GM19455 (cell line): ENCODE data around the gene PODXL2.
"Not testable (repeated sequence)": the region's sequence is repeated elsewhere in the genome, so short reads cannot be mapped to it uniquely, and the experiment has no call there.

Source experiments
- ATAC-seq: cut with Tn5 transposase; IDR thresholded peaks from one replicate; pipeline ENCODE4 v1.9.1; 2021; ENCODE audit not compliant: unreplicated experiment

Gene PODXL2

GRCh38 chr3:127654374-127654773, 25.4 kb downstream of the PODXL2 start:
- ATAC-seq = no peak

DNA sequence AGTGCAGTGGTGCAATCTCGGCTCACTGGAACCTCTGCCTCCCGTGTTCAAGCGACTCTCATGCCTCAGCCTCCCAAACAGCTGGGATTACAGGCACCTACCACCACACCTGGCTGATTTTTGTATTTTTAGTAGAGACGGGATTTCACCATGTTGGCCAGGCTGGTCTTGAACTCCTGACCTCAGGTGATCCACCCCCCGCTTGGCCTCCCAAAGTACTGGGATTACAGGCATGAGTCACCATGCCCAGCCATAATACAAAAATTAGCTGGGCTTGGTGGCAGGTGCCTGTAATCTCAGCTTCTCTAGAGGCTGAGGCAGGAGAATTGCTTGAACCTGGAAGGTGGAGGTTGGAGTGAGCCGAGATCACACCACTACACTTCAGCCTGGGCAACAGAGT, 26.0 kb downstream of the PODXL2 start:
- not testable (repeated sequence) for ATAC-seq

DNA sequence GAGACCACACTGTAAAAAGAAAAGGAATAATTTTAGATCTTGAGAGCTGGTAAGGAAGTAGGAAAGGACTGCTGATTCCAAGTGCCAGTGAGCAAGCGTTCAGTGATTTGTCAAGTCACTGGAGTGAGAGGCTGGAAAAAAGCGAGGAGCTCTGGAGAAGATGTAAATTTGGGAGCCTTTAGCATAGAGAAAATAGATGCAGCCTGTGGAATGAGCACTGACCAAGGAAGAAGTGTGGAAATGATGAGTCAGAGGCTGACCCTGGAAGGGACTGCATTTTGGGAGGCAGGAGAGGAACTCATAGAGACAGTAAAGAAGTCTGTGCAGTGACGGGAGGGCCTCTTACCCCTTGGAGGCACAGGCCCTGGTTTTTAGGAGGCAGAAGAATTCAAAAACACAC, 26.7 kb downstream of the PODXL2 start:
- no peak for ATAC-seq

- ATAC-seq = no peak
Measured at GRCh38 chr3:127656906-127657305, 27.9 kb downstream of the PODXL2 start.

DNA sequence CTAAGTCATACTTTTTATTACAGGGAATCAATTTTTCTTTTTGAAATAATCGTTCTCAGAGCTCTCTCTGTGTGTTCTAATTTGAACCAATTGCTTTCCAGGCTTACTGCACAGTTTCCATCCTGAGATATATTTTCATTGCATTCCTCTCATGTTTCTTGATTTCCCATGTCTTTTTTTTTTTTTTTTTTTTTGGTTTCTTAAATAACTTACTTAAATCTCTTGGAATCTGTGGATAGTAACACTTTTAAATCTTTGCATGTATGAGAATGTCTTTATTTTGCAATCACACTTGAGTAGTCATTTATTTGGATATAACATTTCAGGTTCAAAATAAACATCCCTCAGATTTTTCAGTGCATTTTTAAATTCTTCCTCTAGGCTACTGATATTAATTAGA, 29.2 kb downstream of the PODXL2 start:
- ATAC-seq = no peak

DNA sequence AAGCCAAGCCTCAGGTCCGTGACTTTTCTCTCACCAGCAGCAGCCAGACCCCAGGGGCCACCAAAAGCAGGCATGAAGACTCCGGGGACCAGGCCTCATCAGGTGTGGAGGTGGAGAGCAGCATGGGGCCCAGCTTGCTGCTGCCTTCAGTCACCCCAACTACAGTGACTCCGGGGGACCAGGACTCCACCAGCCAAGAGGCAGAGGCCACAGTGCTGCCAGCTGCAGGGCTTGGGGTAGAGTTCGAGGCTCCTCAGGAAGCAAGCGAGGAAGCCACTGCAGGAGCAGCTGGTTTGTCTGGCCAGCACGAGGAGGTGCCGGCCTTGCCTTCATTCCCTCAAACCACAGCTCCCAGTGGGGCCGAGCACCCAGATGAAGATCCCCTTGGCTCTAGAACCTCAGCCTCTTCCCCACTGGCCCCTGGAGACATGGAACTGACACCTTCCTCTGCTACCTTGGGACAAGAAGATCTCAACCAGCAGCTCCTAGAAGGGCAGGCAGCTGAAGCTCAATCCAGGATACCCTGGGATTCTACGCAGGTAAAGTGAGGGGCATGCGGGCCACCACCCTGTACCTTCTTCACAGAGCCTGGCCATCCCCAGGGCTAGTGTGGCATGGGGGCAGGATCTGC, 31.8 kb downstream of the PODXL2 start:
- ATAC-seq = no peak

DNA sequence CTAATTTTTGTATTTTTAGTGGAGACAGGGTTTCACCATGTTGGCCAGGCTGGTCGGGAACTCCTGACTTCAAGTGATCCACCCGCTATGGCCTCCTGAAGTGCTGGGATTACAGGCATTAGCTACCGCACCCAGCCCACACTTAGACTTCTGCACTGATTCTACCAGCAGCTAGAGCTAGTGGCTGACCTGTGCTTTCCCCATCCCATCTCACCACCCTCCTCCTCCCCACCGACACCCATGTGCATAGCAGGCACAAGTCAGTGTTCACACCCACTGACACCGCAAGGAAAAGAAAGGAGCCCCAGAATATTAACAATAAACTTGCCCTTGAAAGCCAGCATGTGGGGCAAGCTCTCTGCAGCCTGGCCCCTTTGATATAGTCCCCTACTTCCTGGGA, 32.6 kb downstream of the PODXL2 start:
- no peak for ATAC-seq

DNA sequence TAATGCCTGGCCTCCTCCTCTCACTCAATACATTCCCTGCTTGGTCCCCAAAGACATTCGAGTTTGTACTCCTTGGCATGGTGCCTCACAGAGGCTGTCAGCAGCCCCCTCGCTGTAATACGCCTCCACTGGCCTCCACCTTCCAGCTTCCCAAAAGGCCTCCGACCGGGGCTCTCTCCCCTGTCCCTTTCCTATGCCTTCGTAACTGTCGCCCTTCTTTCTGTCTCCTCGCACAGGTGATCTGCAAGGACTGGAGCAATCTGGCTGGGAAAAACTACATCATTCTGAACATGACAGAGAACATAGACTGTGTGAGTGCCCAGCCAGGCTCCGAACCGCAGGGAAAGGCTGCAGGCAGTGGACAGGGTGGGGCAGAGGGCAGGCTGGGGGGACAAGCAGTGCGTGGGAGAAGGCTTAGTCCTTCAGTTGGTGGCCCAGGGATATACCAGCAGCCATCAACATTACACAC, 33.0 kb downstream of the PODXL2 start:
- ATAC-seq = no peak

GRCh38 chr3:127663151-127663550, 34.2 kb downstream of the PODXL2 start:
- ATAC-seq = no peak

DNA sequence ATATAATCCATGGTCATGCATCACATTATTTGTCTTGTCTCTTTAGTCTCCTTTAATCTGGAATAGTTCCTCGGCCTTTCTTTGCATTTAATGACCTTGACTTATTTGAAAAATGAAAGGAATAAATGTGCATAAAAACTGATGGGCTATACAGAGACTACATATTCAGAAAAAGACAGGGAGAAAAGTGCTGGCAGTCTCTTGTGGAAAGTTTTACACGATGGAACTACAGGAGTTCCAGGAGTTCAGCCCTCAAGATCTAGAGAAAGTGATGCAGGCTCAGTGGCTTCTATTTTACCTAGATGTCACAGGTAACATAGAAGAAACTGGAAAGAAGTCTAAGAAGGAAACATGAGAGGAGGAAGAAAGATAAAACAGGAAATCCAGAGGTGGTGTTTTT, 36.2 kb downstream of the PODXL2 start:
- ATAC-seq = no peak

- no peak for ATAC-seq
Measured at GRCh38 chr3:127665586-127665985, 36.6 kb downstream of the PODXL2 start.

DNA sequence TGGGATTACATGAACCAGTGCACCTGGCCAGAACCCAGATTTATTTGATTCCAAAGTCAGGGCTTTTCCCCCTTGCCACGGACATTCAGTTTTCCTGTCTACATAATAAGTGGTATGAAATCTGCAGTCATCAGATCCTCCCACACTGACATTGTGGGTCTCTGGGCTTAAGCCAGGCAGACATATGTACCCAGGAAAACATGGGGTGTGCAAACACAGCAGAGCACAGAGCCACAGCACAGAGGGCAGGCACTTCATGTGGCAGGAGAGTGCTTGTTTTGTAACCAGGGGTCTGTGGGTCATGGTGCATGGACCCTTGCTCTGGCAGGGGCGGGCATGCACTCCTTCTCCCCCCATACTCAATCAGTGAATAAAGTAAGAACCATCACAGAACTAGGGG, 37.7 kb downstream of the PODXL2 start:
- no peak for ATAC-seq

DNA sequence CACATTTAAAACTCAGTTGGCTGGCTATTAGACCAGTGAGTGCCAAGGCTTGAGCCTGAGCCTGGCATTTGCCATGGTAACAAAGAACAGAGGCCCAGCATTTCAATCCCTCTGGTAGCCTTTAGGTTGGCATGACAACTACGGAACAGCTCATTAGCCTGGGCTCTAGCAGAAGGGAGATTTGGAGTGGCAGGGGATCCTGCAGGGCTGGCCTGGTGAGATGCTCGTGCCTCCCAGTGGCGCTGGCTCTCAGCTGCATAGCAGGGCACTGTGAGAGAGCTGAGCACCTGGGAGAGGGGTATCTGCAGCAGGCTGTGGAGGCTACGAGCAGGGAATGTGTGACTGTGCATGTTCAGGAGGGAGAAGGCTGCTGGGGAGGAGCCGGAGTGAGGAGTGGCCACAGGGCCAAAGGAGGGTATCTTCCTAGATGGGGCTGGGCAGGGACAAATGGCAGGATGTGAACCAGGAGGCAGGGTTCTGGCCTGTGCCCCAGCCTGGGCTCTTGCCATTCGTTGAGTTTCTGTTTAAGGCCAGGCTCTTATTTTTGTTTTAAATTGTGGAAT, 38.2 kb downstream of the PODXL2 start:
- ATAC-seq = no peak

DNA sequence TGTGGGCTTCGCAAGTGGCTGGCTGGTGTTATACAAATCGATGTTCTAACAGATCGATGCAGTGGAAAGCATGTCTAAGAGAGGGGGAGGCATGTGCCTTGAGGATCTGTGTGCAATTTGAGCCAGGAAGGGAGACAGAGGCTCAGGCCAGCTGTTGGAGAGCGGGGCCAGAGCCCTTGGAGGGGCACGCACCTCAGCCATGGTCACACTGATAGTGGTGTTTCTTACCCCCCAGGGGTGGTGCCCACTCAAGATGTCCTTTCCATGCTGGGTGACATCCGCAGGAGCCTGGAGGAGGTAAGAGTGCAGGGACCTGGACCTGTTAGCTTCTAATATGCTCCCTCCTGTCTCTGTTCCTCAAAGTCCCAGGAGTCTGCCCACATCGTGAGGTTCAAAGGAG, 39.9 kb downstream of the PODXL2 start:
- no peak for ATAC-seq

DNA sequence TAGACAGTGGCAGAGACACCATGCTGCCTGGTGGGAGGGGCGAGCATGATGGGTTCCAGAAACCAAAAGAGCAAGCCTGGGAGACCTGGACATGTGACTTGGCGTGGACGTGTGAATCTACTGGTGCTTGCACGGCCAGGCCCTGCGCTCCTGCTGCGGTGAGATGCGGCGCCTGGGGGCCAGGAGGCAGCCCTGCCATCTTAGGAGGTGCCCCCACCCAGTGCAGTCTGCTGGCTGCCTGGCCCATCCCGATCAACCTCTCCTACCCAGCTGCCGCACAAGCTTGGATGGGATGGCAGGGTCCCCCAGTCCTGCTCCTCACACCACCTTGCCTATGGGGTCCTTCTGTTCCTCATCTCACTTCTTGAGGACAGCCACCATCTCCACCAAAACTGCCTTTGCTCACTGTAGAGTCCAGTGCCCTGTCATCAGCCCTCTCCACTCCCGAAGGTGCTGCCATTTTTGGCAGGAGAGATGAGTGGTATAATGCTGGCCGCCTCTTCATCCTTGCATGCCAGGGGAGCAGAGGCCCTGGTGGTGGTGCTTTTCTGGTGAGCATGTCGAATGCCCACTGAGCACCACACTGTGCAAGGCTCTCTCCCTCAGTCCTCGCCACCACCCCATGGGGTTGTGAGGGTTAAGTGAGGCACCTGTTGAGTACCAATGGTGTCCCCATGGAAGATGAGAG, 40.7 kb downstream of the PODXL2 start:
- no peak for ATAC-seq

DNA sequence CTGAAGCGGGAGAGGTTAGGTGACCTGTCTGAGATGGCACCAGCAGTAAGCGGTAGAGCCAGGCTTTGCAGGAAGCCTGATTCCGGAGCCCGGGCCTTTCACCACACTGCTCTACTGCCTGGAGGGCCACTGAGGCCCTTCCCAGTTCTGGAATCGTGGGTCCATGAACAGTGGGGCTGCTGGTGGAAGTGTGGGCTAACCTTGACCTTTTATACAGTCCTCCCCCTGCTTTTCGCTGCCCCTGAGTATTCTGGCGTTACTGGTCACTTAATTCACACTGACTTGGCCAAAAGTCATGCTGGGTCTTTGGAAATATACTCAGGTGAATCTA, 41.2 kb downstream of the PODXL2 start:
- ATAC-seq = no peak

DNA sequence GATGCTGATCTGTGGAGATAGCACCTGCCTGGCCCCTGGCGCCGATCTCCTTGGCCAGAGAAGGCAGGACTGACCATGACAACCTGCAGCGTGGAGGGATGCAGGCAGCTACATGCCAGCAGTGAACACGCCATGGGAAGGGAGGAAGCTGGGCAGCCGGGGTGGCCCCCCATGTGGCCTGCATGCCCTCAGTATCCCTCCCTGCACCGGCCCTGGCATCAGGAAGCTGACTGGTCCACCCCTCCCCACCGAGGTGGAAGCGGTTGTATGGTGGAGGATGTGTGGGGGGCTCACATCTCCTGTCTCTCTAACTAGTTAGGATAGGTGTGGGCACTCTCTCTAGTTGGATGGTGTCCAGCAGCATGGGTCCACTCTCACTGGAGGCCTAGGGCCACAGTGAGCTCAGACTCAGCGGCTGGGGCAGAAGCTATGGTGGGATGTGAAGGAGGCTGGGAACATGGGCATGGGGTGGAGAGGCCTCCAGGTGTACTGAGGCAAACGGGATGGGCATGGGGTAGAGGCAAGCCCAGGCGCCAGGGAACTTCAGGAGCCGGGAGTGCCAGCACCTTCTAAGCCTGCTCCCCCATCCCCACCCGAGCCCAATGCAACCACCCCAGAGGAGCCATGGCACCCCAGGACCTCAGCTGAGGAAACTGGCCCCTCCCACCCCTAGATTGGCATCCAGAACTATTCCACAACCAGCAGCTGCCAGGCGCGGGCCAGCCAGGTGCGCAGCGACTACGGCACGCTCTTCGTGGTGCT, 42.0 kb downstream of the PODXL2 start:
- no peak for ATAC-seq

- peak; percentile 15 for ATAC-seq
Measured at GRCh38 chr3:127671523-127672428, 42.8 kb downstream of the PODXL2 start.

DNA sequence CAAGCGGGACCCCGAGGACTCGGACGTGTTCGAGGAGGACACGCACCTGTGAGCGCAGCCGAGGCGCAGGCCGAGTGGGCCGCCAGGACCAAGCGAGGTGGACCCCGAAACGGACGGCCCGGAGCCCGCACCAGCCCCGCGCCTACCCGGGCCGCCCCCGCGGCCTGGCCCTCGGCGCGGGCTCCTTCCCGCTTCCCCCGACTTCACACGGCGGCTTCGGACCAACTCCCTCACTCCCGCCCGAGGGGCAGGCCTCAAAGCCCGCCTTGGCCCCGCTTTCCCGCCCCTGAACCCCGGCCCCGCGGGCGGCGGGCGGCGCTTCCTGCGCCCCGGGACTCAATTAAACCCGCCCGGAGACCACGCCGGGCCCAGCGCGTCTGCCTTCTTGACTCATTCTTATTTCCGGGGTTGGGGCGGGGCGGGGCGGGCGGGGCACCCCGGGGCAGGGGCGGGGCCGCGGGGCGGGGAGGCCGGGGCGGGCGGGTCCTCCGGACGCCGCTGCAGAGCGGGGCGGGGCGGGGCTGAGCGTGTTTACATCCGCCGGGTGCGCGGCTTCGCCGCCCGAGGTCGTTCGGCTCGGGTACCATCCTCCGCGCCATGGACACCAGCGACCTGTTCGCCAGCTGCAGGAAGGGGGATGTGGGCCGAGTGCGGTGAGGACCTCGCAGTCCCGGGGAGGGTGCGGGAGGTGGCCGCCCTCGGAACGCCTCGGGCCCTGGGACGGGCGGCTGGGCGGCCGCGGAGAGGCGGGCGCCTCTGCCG, 43.6 kb downstream of the PODXL2 start, which contains the start of gene ABTB1:
Gene ABTB1, plus strand, starts transcription at position 524 of the 762 bp plus-strand sequence. Its CDS starts 74 bp downstream, at position 598.
- ATAC-seq = peak; percentile 70
